HG02588 (cell line): Measurements from ENCODE around the gene TNNT1.
"Not testable (repeated sequence)": the region's sequence is repeated elsewhere in the genome, so short reads cannot be mapped to it uniquely, and the experiment has no call there.

Experiments used
- ATAC-seq: cut with Tn5 transposase; IDR thresholded peaks from one replicate; pipeline ENCODE4 v1.9.1; 2021; ENCODE audit warnings: mild to moderate bottlenecking, moderate library complexity; ENCODE audit not compliant: unreplicated experiment

TNNT1 gene

DNA sequence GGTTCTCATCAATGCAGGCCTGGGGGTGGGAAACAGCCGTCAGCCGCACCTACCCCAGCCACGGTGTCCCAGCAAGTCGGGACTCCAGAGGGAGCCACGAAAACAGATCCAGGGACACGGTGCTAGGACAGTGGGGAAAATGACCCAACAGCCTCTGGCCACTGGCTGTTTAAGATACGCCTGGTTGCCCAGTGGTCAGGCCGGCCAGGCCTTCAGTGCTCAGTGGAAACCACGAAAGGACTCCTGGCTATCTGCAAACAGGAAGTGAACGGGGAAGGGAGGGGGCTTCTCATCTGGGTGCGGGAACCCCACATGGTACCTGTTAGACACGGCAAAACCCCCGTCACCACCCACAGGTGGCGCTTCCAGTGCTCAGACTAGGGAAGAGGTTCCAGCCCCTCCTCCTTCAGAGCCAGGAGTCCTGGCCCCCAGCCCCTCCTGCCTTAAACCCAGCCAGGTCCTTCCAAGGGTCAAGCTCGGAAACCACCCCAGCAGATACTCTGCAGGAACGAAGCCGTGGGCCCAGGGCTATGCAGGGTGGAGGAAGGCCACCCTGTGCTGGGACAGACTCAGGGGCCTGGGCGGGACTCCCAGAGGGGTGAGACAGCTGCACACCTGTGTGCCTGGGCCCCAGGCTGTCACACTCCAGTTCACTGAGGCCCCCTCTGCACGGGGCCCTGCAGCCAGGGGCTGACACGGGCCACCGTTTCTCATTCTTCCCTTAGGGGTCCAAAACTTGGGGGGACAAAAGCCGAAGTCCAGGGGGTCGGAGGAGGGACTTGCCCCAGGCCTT, 36.0 kb downstream of the TNNT1 start:
- no peak for ATAC-seq

DNA sequence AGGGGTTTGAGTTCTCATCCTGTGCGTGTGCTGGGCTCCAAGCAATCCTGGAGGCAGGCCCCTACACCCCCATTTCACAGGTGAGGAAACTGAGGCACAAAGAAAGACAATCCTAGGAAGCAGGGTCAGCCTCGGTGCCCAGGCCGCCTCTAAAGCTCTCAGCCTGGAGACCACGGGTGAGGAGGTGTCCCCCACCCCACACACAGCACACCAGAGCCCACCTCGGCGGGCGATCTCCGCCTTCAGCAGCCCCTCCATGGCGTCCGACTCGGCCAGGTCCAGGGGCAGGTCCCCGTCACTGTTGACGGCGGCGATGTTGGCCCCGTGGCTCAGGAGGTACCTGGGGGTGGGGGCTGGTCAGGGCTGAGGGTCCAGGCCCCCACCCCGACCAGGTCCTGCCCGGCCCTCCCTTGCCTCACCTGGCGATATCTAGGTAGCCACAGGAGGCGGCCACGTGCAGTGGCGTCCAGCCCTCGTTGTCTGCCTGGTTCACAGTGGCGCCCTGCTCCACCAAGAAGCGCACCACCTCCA, 36.7 kb downstream of the TNNT1 start:
- no peak for ATAC-seq

DNA sequence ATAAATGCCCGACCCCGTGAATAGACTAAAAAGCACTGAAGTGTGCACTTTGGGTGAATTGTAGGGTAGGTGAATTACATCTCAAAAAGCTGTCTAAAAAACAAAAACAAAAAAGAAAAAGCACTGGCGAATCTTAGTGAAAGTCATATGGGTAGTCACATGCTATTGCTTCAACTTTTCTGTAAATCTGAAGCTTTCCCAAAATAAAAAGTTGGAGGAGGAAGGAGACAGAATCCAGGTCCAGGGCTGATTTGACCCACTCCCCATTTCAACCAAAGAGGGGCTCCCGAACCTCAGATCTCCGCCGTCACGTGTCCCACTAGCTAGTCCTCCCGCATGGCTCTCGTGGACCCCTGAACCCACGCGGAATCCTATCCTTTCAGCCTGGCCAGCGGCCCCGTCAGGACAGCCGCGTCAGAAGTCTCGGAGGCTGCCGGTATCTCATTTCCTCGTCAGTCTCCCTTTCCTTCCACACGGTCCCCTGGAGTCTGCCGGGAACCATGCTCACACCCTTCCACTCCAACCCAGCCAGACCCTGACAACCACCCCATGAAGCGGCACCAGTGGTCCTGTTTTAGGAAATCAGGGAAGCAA, 37.7 kb downstream of the TNNT1 start:
- no peak for ATAC-seq

DNA sequence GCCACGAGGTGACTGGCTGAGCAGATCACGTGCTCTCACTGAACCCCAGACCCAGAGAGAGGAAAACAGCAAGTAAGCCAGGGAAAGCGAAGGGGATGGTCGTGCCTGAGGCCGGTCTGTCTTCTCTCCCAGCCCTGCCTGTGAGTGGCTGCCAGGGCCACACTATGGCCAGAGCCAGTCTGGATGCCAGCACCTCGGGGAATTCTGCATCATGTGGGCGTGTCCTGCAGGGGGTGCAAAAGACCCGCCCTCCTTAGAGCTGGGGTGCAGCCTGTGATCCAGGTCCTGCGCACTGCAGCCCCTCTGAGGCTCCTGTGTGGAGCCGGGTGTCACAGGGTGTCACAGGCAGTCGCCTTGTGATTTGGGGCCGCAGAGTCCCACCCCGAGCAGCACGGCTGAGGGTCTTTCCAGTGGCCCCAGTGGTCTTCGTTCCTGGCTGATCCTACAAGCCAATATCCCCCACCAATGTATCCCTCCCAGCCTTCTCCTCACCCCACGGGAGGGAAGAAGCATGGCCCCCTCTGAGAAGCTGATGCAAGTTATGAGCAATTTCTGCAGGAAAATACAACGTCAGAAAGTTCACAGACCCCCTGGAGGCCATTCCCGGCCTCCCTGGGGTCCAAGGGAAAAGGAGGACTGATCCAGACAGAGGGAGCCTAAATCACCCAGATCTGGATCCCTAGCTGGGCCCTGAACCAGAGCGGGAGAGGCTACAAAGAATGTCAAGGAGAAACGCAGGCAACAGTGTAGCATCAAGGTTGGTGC, 39.3 kb downstream of the TNNT1 start:
- ATAC-seq: no peak

DNA sequence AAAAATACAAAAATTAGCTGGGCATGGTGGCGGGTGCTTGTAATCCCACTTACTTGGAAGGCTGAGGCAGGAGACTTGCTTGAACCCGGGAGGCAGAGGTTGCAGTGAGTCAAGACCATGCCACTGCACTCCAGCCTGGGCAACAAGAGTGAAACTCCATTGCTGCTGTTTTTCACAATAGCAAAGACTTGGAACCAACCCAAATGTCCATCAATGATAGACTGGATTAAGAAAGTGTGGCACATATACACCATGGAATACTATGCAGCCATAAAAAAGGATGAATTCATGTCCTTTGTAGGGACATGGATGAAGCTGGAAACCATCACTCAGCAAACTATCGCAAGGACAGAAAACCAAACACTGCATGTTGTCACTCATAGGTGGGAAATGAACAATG, 41.8 kb downstream of the TNNT1 start:
- not testable (repeated sequence) for ATAC-seq

DNA sequence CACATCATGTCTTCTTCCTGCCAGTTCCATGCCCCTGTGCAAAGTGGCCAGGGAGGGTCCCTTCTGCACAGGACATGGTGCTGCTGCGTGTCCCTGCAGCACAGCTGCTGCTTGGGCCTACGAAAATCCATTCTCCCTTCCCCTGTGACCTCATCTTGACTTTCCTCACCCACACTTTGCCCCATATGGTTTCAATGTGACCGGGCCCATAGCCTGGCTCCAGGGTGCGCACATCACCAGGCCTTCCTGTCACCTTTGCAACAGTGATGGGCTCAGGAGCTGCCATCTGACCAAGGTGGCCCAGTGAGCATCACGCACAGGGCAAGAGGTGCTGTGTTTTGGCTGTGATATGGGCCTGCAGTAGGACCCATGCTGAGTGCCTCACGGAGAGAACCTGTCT, 42.4 kb downstream of the TNNT1 start:
- ATAC-seq: no peak

DNA sequence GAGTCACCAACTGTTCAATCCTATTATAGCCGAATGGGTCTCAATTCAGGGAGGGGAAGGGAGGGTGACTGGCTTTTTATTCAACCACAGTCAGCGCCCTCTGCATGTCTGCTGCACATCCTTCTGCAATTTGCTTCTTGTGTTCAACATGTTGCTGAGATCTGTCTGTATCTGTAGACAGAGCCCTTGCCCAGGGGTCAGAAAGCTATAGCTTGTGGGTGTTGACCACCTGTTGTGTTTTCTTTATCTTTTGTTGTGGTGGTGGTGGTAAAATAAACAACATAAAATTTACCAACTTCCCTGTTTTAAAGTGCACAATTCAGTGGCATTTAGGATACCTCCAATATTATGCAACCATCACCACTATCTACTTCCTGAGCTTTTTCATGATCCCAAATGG, 43.8 kb downstream of the TNNT1 start:
- ATAC-seq: no peak

DNA sequence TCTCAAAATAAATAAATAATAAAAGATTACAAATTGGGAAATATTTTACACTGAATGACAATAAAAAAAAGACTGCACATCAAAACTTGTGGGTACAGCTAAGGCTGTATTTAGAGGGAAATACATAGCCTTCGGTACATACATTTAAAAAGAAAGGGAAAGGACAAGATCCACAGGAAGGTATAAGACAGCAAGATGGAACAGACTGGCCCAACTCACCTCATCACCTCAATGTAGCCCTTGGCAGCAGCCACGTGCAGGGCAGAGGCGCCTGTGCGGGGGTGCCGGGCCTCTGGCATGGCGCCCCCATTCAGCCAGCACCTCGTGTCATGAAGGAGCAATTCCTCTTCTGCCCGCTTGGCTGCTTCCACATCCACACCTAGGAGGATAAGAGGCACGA, 45.8 kb downstream of the TNNT1 start:
- no peak for ATAC-seq

DNA sequence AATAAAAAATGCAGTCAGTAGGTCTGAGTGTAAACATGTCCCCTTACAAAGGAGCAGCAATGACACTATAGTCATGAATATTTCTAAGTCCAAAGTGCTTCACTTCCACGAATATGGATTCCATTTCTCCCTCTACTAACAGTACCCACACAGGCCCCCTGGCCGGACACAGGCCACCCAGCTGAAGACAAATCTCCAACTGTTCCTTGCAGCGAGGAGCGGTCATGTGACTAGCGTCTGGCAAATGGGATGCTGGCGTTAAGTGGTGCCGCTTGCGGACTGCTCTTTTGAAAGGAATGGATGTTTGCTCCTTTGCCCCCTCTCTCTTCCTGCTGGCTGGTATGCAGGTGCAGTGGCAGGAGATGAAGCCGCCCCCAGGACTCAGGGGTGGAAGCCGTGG, 47.7 kb downstream of the TNNT1 start:
- no peak for ATAC-seq

DNA sequence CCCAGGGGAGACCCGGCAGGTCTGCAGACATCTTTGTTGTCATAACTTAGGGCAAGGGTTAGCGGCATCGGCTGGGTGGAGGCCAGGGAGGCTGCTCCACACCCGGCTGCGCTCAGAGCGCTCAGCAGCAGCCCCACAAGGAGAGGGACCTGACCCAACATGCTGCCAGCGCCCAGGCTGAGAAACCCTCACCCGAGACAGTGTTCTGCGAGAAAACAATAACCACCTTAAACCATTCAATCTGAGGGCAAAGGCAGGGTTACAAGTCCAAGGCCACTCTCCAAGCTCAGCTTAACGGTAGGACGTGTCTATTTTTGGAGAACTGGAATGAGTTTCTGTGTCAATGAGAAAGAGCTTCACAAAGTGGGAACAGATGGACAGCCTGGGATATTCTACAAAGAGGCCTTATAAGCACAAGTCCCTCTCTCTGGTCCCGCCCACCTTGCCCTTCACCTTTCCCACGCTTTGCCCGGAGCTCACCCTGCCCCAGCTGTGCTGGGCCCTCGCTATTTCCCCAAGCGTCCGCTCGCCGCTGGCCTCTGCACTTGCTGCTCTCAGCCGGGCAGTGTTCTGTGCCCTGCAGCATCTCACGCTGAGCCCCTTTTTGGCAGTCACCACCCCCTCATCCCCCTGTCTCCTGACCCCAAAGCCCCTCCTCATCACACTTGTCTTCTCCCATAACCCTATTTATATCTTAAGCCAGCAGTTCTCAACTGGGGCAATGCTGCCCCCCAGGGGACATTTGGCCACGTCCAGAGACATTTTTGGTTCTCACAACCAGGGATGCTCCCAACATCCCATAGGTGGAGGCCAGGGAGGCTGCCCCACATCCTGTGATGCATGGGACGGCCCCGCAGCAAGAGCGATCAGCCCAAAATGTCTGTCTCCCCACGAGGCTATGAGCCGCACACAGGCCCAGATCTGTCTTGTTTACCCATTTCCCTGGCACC, 49.2 kb downstream of the TNNT1 start:
- ATAC-seq: no peak

DNA sequence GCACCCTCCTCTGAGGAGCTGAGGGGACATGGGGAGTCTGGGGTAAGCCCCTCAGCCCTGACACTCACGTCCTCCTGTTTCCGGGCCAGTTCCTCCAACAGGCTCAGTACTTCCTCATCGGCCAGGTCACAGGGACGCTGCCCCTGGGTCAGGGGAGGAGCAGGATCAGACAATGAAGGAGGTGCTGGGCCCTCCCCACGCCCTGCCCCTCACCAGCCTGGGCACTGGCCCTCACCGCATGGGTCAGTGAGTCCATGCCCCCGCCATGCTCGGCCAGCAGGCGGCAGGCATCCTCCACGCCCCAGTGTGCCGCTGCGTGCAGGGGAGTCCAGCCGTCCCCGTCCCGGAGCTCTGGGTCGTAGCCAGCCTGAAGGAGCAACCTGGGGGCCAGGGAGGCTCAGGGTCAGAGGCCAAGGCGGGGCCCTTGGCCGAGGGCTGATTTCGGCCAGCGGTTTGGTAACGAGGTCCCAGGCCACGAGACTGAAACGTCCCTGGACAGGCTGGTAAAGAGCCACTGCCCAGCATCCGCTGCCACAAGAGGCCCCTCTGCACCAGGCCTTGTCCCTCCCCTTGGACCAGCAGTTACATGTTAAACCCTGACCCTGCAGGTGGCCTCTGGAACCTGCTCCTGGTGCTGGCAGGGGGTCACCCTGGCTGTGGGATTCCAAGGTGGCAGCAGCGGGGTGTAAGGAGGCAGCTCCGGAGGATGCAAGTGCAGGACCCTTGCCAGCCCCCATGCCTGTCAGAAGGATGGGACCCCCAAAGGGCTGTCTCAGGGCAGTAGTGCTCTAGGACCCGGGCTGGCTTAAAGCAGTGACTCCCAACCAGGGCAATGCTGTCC, 50.1 kb downstream of the TNNT1 start:
- no peak for ATAC-seq

DNA sequence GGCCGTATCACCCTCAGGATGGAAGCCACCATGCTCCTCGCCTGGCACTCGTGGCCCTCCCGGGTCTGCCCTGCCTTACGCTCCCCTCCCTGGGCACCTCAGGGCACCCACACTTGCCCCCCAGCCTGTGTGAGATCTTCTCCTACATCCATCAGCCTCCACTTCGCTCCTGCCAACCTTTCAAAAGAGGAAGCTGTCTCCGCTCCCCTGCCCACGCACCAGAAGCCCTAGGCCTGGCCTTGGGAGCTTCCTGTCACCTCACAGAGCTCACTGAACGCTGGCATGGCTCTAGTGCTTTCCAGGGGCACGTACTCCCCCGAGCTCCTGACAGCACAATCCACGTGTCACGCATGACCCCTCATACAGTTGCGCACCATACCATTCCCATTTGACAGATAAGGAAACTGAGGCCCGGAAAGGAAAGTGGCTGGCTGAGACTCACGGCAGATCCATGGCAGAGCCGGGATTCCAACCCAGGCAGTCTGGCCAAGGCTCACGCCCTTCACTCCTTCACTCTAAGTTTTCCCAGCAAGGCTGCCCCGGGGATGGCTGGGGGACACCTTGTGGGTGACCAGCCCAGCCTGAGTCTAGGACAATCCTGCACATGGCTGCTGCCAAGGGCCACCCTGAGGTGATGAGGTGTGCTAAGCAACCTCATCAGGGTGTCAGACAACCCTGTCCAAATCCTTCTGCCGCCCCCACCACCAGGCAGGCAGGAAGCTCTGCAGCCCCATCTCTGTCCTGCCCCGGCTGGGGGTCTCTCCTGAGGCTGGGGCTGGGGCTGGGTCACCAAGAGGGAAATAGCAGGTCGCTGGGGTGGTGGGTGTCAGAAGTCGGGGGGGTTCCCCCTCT, 50.9 kb downstream of the TNNT1 start:
- ATAC-seq: no peak

DNA sequence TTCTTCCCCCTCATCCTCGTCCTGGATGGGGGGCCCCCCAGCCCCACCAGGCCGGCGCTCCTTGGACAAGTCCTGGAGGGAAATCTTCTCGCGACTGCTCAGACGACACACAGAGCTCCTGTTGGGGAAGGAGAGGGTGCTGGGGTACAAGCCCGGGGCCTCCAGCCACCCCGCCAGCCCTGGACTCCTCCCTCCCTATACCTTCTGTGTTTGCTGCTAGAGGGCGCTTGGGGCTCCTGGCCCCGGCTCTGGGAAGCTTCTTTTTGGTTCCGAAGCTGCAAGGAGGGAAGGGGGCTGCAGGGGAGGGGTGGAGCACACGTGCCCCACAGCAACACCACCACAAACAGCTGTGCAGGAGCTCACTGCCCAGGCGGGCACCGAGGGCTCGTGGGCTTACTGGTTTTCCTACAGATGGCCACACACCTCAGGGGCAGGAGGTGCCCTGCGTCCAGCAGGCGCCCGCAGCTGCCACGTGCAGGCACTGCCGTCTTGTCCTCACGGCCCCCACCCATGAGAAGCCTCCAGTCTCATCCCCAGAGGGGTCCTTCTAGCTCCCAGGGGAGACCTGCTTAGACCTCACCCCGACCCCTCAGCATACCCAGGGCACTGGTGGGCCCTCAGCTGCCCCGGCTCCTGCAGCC, 52.8 kb downstream of the TNNT1 start:
- ATAC-seq: no peak

DNA sequence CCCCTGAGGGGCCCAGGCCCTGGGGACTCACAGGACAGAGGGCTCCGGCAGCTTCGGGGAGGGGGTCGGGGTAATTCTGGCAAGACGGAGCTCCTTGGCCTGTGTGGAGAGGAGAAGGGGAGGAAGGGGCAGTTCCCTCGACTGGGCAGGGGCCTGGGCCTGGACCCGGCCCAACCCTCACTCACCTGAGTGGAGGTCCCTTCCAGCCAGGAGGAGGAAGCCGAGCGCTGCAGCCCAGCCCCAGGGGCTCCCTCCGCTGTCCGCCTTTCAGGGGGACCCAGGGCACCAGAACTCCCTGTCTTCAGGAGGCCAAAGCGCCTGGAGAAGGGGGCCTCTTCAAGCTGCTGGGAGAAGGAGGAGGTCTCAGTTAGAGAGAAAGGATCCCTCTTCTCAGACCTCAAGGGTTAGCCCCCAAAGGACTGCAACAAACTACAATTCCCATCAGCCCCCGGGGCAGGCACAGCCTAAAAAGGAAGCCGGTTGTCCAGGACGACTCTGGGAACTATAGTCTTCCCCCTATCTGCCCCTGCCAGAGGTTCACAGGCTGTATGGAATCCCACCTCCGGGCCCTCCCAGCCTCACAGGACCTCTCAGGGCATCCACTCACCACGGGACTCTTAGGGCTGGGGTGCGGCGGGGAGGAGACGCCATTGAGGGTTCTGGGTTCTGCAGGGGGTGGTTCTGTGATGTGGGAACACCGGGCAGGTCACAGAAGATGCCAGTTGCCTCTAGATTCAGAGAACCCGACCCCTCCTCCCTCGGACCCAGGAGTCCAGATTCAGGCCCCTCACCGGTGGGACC, 53.5 kb downstream of the TNNT1 start:
- no peak for ATAC-seq

DNA sequence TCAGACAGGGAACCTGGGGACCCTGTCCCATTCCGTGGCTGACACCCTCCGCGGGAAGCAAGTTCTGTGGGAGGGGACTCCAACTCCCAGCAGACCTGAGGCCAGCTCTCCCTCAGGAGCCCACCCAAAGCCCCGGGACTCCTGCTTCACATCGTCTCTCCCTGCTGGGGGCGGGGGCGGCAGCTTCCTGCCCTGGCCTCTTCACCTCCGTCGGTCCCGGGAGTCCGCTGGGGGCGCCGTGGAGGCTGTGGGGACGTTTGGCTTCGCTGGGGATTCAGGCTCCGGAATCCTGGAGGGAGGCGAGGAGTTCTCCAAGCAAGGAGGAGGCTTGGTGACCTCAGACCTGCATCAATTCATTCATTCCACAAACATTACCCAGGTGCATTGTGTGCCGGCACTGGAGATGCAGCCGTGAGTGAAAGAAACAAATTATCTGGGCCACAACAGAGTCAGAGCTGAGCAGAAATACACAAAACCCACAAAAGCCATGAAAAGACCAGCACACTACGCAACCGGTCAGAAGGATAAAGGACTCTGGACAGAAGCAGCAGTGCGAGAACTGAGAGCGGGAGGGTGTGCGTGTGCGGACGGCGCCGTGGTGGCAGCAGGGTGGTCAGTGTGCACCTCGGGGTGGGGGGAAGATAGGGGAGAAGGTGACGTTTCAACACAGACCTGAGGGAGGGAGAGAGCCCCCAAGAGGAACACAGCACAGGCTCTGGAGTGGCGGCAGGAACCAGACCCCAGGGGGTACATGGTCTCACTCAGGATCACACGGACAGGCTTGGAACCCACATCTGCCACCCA, 54.3 kb downstream of the TNNT1 start:
- ATAC-seq: no peak

DNA sequence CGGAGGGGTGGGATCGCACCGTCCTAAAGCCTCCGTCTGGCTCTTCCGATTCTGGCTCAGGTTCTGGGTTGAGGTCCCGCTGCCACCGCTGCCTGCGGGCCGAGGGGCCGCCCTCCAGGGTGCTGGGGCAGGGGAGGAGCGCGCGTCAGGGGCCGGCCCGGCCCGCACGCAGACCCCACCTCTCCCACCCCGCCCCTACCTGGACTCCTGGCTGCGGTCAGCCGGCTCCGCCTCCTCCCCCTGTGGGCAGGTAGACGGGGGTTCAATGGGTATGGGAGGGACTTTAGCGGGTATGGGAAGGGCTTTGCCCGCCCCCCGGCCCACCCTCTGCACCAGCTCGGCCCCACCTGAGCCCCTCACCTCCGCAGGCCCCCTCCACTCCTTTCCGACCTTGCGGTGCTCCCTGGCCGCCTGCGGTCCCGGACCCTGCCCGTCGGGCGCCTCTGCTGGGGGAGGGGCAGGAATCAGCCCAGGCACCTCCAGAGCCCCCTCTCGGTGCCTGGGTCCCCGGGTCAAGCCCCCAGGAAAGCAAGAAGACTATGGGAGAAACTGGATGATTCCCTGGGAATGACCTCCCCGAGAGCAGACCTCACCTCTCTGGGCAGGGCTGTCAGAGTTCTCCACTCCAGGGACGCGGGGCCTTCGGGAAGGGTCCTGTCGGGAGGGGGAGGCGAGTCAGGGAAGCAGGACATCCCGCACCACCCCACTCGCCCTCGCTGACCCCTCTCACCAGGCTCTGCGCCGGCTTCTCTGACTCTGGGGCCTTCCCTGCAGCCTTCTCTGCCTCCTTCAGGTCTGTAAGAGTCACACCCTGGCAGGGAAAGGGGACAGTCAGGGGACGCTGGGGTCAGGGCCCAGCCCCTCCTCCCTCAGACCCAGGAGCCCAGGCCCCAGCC, 56.3 kb downstream of the TNNT1 start:
- ATAC-seq: no peak
